Measurements from ENCODE around the gene ORC1. TPM values are rescaled to one million over a fixed set of nuclear protein-coding genes. Genes with fewer than 3 reads are reported as not detected.

Gene ORC1
- 1 to 10 TPM in 1 of 4 donors, under 1 TPM in 3; 0.29 to 2.6 (median 0.50) TPM for total RNA-seq

GRCh38 chr1:52404116-52404974 is at the start of gene ORC1, which contains the start of gene PRPF38A:
Gene ORC1, minus strand, starts transcription at chr1:52404423. Its CDS starts 2,200 bp downstream, at chr1:52402223.
Gene PRPF38A, plus strand, starts transcription at chr1:52404602. Its CDS starts 148 bp downstream, at chr1:52404750.
- no peaks in the 10 kb centered on the region for H3K9me3 ChIP-seq
- peak; percentile 44 to 52 for TF ChIP-seq POLR2A (IDR thresholded peaks at IDR 0.05)
- TF ChIP-seq CTCF (IDR thresholded peaks at IDR 0.05 in 4 of 5, conservative IDR thresholded peaks at IDR 0.05 in 1 of 5): peak; percentile 41 to 60 (median 50)
- in situ Hi-C loops (cut with MboI; ENCODE audit: low sequenced_read_pairs in 4 of 4) (loop anchor here in 3 of 4 donors (25.0 kb wide), 1 partner anchor 283 kb away; the partner anchor contains the start of gene COA7 (in 3 of the 3)), intact Hi-C loops (cut with DNase I; ENCODE audit: low total_unique reads) (loop anchor here (1.0 to 5.0 kb wide), 3 partner anchors 38 to 282 kb away; partner anchors contain the start of genes CC2D1B and TUT4)
- H3K4me3 ChIP-seq: peak within 1 kb of the TSS; percentile 77 to 94 (median 86)
- H3K27me3 ChIP-seq: no peaks in the 10 kb centered on the region
- H3K36me3 ChIP-seq: peaks cover 0 to 20% of the 10 kb centered on the region in 2 donors
- H3K4me1 ChIP-seq: peaks cover 25 to 26% of the 10 kb centered on the region in 2 donors
- peak within 1 kb of the TSS; percentile 86 to 91 (median 88) for H3K27ac ChIP-seq
- DNase-seq (peak; percentile 94 to 95), ATAC-seq (peak; percentile 97 to 98)

- H3K27ac ChIP-seq: no peak overlapping the region
- no peak for ATAC-seq
- in situ Hi-C loops (cut with MboI; ENCODE audit: low sequenced_read_pairs in 4 of 4): loop anchor here in 1 of 4 donors (25.0 kb wide), 1 partner anchor 243 kb away; the partner anchor contains the start of gene COA7
- TF ChIP-seq CTCF (IDR thresholded peaks at IDR 0.05 in 4 of 5, conservative IDR thresholded peaks at IDR 0.05 in 1 of 5) (no peak), POLR2A (IDR thresholded peaks at IDR 0.05) (no peak)
- H3K36me3 ChIP-seq: peaks cover 8 to 61% of the 10 kb centered on the region in 2 donors
- no peaks in the 10 kb centered on the region for H3K9me3 ChIP-seq
- no peaks in the 10 kb centered on the region for H3K4me1 ChIP-seq
- intact Hi-C loops (cut with DNase I; ENCODE audit: low total_unique reads): no loop called here
- no peak overlapping the region for H3K4me3 ChIP-seq
- DNase-seq: no peak
- H3K27me3 ChIP-seq: no peaks in the 10 kb centered on the region
These were observed 40.2 kb upstream of the ORC1 start for GRCh38 chr1:52444463-52444862.

- intact Hi-C loops (cut with DNase I; ENCODE audit: low total_unique reads): no loop called here
- in situ Hi-C loops (cut with MboI; ENCODE audit: low sequenced_read_pairs in 4 of 4): loop anchor here in 1 of 4 donors (25.0 kb wide), 1 partner anchor 247 kb away; the partner anchor contains the start of gene COA7
- DNase-seq (no peak), ATAC-seq (no peak)
- Histone ChIP-seq H3K4me1 (no peaks in the 10 kb centered on the region), H3K27ac (no peak overlapping the region), H3K9me3 (no peaks in the 10 kb centered on the region), H3K4me3 (no peak overlapping the region), H3K27me3 (no peaks in the 10 kb centered on the region), H3K36me3 (peaks cover 3 to 79% of the 10 kb centered on the region in 2 donors)
- TF ChIP-seq POLR2A (IDR thresholded peaks at IDR 0.05): no peak
- no peak for TF ChIP-seq CTCF (IDR thresholded peaks at IDR 0.05 in 4 of 5, conservative IDR thresholded peaks at IDR 0.05 in 1 of 5)
These were observed 35.8 kb upstream of the ORC1 start for GRCh38 chr1:52439976-52440375.

DNA sequence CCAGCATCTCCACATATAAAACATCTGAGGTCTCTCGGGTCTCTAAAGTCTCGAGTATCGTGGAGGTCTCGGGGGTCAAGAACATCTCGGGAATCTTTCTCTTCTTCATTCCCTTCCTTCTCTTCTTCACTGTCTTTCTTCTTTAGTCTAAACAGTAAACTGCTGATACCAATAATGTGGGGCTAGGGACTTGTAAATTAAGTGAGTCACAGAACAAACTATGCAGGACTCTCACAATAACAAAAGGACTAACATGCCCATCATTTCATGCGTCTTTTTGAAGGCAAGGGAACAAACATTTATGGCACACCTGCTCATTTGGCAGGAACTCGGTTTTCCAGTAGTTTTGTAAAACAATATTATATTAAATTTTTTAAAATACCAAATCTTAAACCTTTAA is 32.6 kb upstream of the ORC1 start:
- TF ChIP-seq CTCF (IDR thresholded peaks at IDR 0.05 in 4 of 5, conservative IDR thresholded peaks at IDR 0.05 in 1 of 5) (no peak), POLR2A (IDR thresholded peaks at IDR 0.05) (no peak)
- DNase-seq: no peak
- in situ Hi-C loops (cut with MboI; ENCODE audit: low sequenced_read_pairs in 4 of 4): loop anchor here in 1 of 4 donors (25.0 kb wide), 1 partner anchor 250 kb away; the partner anchor contains the start of gene COA7

More for the DNA sequence above, 32.6 kb upstream of the ORC1 start:
- ATAC-seq: no peak
- Histone ChIP-seq H3K4me3 (no peak overlapping the region), H3K4me1 (no peaks in the 10 kb centered on the region), H3K27me3 (no peaks in the 10 kb centered on the region), H3K27ac (no peak overlapping the region), H3K9me3 (no peaks in the 10 kb centered on the region), H3K36me3 (peaks cover 3 to 83% of the 10 kb centered on the region in 2 donors)
- intact Hi-C loops (cut with DNase I; ENCODE audit: low total_unique reads): no loop called here

Data from gastrocnemius medialis (tissue), 4 donors.